Measurements from ENCODE around the gene RNFT2. TPM values are rescaled to one million over a fixed set of nuclear protein-coding genes. Genes with fewer than 3 reads are reported as not detected.
"Not testable (repeated sequence)": the region's sequence is repeated elsewhere in the genome, so short reads cannot be mapped to it uniquely, and the experiment has no call there.

Gene RNFT2
- polyA plus RNA-seq, 4 donors, result 4.7 to 6.2 (median 4.9) TPM

DNA sequence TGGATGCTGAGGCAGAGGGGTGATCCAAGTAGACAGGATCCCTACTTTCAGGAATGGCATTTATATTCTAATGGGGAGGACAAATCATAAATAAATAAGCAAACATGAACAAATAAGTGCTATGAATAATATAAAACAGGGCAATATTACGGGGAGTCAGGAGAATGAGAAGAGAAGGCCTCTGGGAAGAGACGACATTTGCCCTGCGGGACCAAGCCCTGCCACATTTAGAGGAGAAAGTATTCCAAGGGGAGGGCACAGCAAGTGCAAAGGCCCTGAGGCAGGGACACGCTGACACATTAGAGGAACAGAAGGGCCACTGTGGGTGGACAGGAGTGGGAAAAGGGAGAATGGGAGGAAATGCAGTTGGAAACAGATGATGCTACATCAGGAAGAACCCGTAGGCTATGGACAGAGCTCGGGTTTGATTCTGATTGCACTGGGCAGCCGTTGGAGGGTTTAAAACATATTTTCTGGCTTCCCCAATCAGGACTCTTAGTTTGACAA, 1.3 kb downstream of the RNFT2 start:
- no peak for DNase-seq (ENCODE audit: low read depth in 4 of 4, low spot score in 3 of 4)

GRCh38 chr12:116742787-116743186, 4.7 kb downstream of the RNFT2 start:
- DNase-seq (ENCODE audit: low read depth in 4 of 4, low spot score in 3 of 4), result not testable (repeated sequence)

- no peak for DNase-seq (ENCODE audit: low read depth in 4 of 4, low spot score in 3 of 4)
These were observed 6.7 kb downstream of the RNFT2 start for GRCh38 chr12:116744766-116745165.

- DNase-seq (ENCODE audit: low read depth in 4 of 4, low spot score in 3 of 4), result no peak
These were observed 7.4 kb downstream of the RNFT2 start for GRCh38 chr12:116745554-116745953.

GRCh38 chr12:116749884-116750283, 11.8 kb downstream of the RNFT2 start:
- DNase-seq (ENCODE audit: low read depth in 4 of 4, low spot score in 3 of 4), result no peak

DNA sequence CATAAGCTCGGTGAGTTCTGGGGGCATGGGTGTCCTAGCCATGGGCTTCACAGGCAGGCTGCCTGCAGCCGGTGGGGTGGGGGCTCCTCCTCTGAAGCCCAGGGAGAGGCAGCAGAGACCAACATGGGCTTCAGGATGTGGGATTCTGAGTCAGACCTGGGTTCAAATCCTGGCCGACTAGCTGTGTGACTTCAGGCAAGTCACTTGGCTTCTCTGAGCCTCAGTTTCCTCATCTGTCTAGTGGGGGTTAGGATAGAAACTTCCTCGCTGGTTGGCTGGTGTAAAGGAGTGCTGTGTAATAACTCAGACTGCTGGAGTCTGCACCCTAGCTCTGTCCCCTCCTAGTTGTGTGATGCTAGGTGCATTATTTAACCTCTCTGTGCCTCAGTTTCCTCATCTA, 12.2 kb downstream of the RNFT2 start:
- no peak for DNase-seq (ENCODE audit: low read depth in 4 of 4, low spot score in 3 of 4)

DNA sequence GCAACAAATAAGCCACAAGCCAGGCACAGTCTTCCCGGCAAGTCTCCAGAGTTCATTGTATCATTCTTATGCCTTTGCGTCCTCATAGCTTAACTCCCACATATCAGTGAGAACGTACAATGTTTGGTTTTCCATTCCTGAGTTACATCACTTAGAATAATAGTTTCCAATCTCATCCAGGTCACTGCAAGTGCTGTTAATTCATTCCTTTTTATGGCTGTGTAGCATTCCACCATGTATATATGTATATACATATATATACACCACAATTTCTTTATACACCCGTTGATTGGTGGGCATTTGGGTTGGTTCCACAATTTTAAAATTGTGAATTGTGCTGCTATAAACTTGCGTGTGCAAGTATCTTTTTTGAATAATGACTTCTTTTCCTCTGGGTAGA, 16.0 kb downstream of the RNFT2 start:
- not testable (repeated sequence) for DNase-seq (ENCODE audit: low read depth in 4 of 4, low spot score in 3 of 4)

DNA sequence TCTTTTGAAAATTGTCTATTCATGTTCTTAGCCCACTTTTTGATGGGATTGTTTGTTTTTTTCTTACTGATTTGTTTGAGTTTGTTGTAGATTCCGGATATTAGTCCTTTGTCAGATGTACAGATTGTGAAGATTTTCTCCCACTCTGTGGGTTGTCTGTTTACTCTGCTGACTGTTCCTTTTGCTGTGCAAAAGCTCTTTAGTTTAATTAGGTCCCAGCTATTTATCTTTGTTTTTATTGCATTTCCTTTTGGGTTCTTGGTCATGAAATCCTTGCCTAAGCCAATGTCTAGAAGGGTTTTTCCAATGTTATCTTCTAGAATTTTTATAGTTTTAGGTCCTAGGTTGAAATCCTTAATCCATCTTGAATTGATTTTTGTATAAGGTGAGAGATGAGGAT, 16.7 kb downstream of the RNFT2 start:
- DNase-seq (ENCODE audit: low read depth in 4 of 4, low spot score in 3 of 4), result not testable (repeated sequence)

GRCh38 chr12:116759783-116760621, 21.9 kb downstream of the RNFT2 start:
- no peak for DNase-seq (ENCODE audit: low read depth in 4 of 4, low spot score in 3 of 4)

DNA sequence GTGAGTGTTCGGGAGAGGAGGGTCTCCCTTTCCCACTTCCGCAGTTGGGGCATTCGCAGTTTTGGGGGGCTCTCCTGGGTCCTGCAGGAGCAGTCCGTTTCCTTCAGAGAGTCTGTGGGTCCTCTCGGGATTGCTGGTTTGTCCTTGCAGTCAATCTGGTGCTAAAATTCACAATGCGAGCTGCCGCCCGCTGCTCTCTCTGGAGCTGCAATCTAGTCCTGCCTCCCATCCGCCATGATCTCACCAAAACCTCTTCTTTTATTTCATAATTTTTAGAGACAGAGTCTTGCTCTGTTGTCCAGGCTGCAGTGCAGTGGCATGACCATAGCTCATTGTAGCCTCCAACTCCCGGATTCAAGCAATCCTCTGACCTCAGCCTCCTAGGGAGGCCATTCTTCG, 22.5 kb downstream of the RNFT2 start:
- no peak for DNase-seq (ENCODE audit: low read depth in 4 of 4, low spot score in 3 of 4)

- no peak for DNase-seq (ENCODE audit: low read depth in 4 of 4, low spot score in 3 of 4)
These were observed 23.4 kb downstream of the RNFT2 start for GRCh38 chr12:116761499-116761898.

DNA sequence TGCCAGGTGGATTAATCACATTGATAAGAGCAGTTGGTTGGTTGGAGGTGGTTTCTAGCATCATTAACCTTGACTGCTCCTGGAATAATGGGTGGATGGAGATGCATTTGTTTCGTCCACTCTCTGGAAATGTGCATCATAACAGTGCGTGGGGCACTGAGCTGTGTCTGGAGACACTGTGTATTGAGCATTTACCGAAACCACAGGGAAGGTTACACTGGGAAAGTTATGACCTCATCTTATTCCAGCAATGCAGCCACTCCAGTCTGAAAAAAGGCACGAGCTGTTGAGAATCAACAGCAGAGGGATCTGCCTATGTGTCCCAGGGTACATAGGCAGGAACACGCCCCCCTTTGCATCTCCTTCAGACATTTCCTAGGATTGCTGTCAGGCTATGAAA, 27.2 kb downstream of the RNFT2 start:
- no peak for DNase-seq (ENCODE audit: low read depth in 4 of 4, low spot score in 3 of 4)

DNA sequence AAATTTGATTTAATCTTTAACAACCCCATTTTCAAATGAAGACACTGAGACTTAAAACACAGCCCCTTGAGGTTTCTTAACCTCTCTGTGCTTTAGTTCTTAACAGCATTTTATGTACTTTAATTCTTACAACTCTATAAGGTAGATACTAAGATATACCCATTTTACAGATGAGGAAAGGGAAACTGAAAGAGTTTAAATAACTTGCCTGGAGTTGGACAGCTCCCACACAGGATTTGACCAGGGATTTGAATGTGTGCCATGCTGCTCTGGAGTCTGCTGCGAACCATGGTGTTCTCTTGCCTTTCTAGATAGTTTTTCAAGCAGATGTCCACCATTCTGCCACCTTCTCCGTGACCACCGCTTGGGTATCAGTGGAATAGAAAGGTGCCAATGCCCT, 28.2 kb downstream of the RNFT2 start:
- no peak for DNase-seq (ENCODE audit: low read depth in 4 of 4, low spot score in 3 of 4)

DNA sequence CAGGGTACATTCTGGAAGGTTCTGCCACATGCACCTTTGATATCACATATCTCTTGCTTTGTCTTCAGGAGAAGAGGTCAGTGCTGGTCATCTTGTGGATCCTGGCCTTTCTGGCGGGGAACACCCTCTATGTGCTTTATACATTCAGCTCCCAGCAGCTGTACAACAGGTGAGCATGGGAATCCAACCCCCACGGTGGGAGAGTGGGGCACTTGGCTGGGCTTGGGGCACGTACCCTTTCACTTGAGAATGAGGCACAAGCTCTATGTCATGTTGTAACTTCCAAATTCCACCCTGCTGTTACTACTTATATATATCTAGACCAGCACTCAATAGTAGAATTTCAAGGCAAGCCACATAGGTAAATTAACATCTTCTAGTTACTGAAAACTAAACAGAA, 28.6 kb downstream of the RNFT2 start:
- no peak for DNase-seq (ENCODE audit: low read depth in 4 of 4, low spot score in 3 of 4)

DNA sequence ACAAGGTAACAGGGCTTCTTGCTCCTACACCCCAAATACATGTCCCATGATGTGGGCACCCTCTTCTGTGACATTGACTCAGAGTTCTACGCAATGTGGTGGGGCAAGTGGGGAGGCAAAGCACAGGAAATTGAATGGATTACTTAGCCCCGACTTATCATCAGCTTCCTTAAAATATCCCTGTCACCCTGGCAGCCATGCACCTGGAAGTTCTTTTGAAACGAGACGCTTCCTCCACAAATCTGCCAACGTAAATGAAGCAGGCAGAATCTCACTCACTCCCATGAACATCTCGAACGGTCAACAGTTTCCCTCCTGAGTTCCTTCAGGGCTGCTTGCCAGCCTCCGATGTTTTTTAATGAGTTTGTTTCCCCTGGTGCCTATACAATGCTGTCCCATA, 33.5 kb downstream of the RNFT2 start:
- no peak for DNase-seq (ENCODE audit: low read depth in 4 of 4, low spot score in 3 of 4)

- DNase-seq (ENCODE audit: low read depth in 4 of 4, low spot score in 3 of 4), result no peak
These were observed 35.2 kb downstream of the RNFT2 start for GRCh38 chr12:116773276-116773731.

DNA sequence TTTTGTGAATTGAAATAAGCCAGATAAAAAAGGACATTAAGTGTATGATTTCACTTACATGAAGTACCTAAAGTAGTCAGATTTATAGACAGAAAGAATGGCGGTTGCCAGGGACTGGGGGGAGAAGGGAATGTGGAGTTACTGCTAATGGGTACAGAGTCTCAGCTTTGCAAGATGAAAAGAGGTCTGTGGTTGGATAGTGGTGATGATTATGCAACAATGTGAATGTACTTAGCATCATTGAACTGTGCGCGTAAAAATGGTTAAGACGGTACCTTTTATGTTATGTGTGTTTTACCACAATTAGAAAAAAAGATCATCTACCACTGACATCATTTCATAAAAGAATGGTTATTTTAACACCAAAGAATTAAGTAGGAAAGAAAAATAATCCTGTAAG, 35.9 kb downstream of the RNFT2 start:
- no peak for DNase-seq (ENCODE audit: low read depth in 4 of 4, low spot score in 3 of 4)

DNA sequence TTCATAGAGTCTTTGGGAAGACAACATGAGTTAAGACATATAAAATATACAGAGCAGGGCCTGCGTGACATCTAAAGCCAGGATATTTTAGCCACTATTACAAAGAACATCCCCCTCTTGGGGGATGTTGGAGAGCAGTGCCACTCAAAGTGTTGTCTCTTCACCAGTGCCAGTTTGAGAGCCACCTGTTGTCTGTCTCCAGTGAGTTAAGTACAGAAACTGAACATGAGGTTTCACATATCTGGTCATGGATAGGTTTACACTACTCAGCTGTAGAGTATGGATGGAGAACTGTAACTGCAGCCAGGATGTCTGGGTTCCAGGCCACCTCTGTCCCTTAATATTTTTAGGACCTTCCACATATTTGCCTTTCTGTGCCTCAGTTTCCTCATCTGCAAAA, 39.1 kb downstream of the RNFT2 start:
- no peak for DNase-seq (ENCODE audit: low read depth in 4 of 4, low spot score in 3 of 4)

DNA sequence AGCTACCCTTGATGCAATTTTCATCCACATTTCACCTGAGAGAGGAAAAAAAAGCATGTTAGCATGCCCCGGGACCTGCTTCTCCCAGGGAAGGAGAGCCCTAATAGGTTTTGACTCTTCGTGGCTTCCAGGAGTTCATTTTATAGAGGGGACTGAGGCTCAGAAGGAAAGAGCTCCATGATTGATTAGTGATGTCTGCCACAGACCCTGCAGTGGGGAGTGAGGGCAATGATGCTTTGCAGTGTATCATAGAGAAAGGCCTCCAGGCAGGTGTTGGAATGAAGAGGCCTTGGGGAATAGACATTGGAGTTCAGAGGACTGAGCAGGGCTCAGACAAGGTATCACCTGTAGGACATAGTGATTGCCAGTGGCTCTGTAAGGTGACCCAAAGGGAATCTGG, 41.5 kb downstream of the RNFT2 start:
- DNase-seq (ENCODE audit: low read depth in 4 of 4, low spot score in 3 of 4), result no peak

GRCh38 chr12:116780942-116781341, 42.8 kb downstream of the RNFT2 start:
- no peak for DNase-seq (ENCODE audit: low read depth in 4 of 4, low spot score in 3 of 4)

GRCh38 chr12:116783525-116784237, 45.6 kb downstream of the RNFT2 start:
- no peak for DNase-seq (ENCODE audit: low read depth in 4 of 4, low spot score in 3 of 4)

DNA sequence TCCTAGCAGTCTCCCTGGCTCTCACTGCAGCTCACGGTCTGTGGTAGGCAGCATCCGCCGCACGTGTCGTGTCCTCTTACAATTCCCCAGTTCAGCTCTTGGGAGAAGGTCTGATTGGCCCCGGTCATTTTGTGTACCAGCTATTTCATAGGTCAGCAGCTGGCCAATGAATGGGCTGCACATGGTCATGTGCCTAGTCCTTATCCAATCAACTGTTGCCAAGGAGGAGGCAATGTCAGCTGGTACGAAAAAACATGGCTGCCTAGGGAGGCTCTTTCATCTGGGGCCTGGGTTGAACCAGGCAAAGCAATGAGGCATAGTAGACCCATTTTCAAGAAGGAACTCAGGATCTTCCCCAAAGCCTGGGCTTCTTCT, 46.1 kb downstream of the RNFT2 start:
- no peak for DNase-seq (ENCODE audit: low read depth in 4 of 4, low spot score in 3 of 4)
